Gastroesophageal sphincter (tissue), 3 donors: Measurements from ENCODE around the gene ZNF774.

ENCODE experiments used
- POLR2A ChIP-seq, 2 donors: fragments of 450-650 bp; IDR thresholded peaks; one replicate each; pipeline ENCODE4 v1.6.1; 2017; ENCODE audit warnings: antibody characterized with exemption in 2 of 2, mild to moderate bottlenecking in 2 of 2, moderate library complexity in 1 of 2
- POLR2AphosphoS5 ChIP-seq: sonication (generic); formaldehyde crosslinking; IDR thresholded peaks from one replicate; pipeline ENCODE4 v1.6.1; 2017; ENCODE audit warnings: antibody characterized with exemption
- TF ChIP-seq, protein P1 (sequence below), 4 experiments: fragments of 200-600 bp in 2 of 4; fragments of 450-650 bp in 2 of 4; sonication (generic) in 1 of 4; IDR thresholded peaks; one replicate each; pipeline ENCODE4 v1.5.1; 2017 to 2019; ENCODE audit warnings: antibody characterized with exemption in 4 of 4, mild to moderate bottlenecking in 2 of 4, moderate library complexity in 2 of 4

GRCh38 chr15:90306560-90306959, 45.5 kb upstream of the ZNF774 start:
- no peak for TF ChIP-seq POLR2AphosphoS5
- no peak for TF ChIP-seq POLR2A (IDR thresholded peaks at IDR 0.05)
- TF ChIP-seq, protein P1, sequence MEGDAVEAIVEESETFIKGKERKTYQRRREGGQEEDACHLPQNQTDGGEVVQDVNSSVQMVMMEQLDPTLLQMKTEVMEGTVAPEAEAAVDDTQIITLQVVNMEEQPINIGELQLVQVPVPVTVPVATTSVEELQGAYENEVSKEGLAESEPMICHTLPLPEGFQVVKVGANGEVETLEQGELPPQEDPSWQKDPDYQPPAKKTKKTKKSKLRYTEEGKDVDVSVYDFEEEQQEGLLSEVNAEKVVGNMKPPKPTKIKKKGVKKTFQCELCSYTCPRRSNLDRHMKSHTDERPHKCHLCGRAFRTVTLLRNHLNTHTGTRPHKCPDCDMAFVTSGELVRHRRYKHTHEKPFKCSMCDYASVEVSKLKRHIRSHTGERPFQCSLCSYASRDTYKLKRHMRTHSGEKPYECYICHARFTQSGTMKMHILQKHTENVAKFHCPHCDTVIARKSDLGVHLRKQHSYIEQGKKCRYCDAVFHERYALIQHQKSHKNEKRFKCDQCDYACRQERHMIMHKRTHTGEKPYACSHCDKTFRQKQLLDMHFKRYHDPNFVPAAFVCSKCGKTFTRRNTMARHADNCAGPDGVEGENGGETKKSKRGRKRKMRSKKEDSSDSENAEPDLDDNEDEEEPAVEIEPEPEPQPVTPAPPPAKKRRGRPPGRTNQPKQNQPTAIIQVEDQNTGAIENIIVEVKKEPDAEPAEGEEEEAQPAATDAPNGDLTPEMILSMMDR (IDR thresholded peaks at IDR 0.05), result no peak
